NCI-H1694 treated with DMSO at 0.1 percent for 48 hours (cell line): Measurements from ENCODE around the gene PLSCR3.
"Not testable (repeated sequence)": the region's sequence is repeated elsewhere in the genome, so short reads cannot be mapped to it uniquely, and the experiment has no call there.

ENCODE experiments used
- DNase-seq: peaks from one replicate; lab custom pipeline; 2025; lab: John Stamatoyannopoulos, UW

PLSCR3 gene

DNA sequence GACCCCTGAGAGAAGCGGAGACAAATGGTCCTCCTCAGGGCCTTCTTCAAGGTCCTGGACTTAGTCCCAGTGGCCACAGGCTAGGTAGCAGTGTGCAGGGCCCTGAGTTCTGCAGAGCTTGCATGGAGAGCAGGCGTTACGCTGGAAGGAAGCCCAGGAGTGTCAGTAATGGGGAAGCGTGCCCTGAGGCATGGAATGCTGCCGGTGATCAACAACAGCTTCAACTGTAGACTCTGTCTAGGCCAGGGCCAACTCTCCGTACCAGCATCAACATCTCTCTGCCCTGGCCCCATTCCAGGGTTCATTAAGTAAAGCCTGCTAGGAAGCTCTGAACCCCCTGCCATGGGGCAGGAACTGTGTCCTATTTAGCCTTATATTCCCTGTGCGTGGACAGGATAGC, 14.0 kb downstream of the PLSCR3 start:
- DNase-seq: peak; percentile 8

DNA sequence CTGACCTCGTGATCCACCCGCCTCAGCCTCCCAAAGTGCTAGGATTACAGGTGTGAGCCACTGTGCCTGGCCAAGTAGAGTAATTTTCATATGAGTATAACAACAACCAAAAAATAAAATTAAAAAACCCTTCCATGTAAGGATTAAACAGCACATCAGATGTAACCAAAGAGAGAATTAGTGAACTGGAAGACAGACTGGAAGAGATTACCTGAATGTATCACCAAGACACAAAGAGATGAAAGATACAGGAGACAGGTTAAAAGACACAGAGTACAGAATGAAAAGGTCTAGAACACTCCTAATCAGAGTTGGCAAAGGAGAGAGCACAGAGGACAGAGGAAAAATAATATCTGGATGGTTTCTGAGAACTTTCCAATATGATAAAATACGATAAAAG, 15.2 kb downstream of the PLSCR3 start:
- no peak for DNase-seq

DNA sequence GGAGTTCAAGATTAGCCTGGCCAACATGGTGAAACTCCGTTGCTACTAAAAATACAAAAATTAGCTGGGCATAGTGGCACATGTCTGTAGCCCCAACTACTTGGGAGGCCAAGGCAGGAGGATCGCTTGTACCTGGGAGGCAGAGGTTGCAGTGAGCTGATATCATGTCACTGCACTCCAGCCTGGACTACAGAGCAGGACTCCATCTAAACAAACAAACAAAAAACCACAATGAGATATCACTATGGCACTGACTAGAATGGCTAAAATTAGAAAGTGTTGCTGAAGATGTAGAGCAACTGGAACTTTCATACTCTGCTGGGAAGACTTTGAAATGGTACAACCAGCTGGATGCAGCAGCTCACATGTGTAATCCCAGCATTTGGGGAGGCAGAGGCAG, 20.0 kb downstream of the PLSCR3 start:
- no peak for DNase-seq

DNA sequence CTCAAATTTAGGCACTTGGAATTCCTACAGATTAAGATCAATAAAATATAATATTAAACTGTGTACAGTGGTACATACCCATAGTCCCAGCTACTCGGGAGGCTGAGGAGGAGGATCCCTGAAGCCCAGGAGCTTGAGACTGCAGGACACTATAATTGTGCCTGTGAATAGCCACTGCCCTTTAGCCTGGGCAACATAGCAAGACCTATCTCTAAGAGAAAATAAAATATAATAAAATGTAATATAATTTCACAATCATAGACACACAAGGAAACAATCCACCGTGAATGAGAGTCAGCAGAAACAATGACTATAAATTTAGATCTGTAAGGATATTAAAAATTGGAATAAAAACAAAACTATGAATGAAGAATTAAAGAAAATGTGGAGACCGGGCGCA, 23.5 kb downstream of the PLSCR3 start:
- DNase-seq: no peak

DNA sequence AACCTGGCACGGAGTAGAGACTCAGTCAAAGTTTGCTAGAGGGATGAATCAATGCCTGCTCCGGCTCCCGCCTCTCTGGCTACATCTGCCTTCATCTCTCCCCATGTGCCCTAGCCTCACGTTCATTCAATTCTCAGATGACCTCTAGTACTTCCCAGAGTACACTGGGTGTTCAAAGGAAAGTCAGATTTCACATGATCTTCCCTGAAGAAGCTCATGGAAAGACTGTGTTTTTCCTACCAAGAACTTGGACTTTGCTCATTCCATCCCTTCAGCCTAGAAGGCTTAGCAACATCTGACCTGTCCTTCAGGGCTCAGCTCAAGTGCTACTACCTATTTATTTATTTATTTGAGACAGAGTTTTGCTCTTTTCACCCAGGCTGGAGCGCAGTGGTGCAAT, 24.5 kb downstream of the PLSCR3 start:
- DNase-seq: no peak

DNA sequence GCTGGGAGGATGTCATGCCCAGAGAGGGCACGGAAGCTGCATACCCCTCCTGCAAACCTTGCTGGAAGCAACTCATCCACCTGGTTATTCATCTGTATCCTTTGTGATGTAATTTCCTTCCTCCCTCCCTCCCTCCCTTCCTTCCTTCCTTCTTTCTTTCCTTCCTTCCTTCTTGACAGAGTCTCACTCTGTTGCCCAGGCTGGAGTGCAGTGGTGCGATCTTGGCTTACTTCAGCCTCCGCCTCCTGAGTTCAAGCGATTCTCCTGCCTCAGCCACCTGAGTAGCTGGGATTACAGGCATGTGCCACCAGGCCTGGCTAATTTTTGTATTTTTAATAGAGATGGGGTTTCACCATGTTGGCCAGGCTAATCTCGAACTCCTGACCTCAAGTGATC, 25.7 kb downstream of the PLSCR3 start:
- not testable (repeated sequence) for DNase-seq

DNA sequence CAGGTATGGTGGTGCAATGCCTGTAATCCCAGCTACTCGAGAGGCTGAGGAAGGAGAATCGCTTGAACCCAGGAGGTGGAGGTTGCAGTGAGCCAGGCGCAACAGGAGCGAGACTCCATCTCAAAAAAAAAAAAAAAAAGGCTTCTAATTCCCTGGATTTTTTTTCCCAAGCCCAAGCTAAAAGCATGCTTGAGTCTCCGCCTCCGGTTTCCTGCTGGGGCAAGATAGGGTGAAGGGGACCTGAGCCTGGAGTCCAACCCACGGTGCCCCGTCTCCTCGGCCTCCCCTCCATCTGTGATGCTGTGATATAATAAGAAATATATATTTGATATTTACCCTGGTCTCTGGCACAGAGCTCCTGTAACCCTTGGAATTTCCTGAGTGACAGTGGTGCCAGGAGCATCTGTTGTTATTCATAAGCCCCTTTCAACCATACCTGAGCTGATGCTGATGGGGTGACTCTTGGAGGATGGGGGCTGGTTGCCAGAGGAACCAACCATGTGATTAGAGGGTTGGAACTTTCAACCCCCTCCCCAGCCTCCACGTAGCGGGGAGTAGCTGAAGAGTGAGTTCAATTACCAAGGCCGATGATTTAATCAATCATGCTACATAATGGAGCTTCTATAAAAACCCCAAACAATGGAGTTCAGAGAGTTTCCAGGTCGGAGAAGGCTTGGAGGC, 26.3 kb downstream of the PLSCR3 start:
- no peak for DNase-seq

DNA sequence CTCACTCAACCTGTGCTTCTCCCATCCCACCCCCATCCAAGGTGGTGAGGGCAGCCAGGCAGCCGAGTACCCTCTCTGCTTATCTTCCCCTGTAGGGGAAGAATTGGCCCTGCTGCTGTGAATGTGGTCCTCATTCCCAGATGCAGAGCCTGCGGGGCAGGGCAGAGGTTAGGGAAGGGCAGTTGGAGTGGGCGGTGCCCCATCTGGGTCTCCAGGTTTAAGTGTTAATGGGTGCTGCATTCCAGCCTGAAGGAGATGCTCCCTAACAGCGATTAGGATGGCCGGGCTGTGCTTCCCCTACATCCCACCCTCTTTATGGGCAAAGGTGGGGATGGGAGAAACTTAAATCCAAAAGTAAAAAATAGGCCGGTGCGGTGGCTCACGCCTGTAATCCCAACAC, 27.2 kb downstream of the PLSCR3 start:
- no peak for DNase-seq

DNA sequence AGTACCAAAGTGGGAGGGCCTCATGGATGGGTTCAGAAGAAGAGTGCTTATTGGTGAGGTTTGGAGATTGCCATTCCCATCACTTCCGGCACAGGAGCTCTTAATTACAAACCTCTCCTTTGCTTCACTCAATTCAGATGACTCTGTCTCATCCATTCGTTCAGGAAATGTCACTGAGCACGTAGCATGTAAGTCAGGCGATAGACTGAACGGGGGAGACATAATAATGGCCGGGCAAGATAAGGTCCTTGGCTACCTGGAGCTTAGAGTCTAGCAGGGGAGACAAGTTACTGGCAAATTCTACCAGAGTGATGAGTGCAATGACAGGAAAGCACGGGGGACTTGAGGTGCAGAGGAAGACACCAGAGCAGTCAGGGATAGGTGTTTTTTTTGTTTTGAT, 28.4 kb downstream of the PLSCR3 start:
- not testable (repeated sequence) for DNase-seq

DNA sequence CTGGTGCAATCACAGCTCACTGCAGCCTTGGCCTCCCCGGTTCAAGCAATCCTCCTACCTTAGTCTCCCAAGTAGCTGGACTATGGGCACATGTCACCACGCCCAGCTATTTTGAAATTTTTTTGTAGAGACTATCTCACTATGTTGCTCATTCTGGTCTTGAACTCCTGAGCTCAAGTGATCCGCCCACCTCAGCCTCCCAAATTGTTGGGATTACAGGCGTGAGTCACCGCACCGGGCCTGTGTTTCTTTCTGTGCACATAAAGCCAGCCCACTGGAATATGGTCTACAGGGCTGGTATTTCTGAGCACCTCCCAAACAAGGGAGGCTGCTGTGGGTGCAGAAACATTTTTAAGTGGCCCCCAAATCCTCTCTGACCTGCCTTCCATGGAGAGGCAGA, 31.0 kb downstream of the PLSCR3 start:
- DNase-seq: no peak

DNA sequence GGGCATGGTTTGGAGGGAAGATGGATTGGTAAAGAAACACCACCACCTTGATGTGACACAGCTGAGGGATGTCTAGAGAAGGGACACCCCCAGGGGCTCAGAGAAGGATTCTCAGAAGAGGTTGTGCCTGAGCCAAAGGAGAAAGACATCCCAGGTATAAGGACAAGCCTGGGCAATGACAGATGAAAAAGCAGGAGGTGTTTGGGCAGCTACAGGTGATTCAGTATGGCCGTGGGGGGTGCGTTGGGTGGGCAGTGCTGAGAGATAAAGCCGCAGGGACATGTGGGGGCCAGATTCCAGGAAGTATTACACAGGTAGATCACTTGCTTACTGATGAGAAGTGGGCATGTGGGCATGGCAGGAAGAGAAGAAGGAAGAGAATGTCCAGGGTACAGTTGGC, 32.4 kb downstream of the PLSCR3 start:
- no peak for DNase-seq

DNA sequence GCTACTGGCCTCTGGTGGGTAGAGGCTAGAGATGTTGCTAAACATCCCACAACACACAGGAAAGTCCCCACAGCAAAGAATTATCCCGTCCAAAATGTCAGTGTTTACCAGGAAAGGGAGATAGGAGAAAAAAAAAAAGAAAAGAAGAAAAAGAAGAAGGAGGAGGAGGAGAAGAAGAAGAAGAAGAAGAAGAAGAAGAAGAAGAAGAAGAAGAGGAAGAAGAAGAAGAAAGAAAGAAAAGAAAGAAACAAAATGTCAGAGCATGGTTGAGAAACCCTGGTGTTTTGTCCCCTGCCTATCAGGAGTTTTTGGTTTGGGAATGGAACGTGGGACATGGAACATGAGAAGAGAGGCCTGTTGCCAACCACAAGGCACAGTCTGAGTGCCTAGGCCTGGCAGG, 36.9 kb downstream of the PLSCR3 start:
- no peak for DNase-seq

DNA sequence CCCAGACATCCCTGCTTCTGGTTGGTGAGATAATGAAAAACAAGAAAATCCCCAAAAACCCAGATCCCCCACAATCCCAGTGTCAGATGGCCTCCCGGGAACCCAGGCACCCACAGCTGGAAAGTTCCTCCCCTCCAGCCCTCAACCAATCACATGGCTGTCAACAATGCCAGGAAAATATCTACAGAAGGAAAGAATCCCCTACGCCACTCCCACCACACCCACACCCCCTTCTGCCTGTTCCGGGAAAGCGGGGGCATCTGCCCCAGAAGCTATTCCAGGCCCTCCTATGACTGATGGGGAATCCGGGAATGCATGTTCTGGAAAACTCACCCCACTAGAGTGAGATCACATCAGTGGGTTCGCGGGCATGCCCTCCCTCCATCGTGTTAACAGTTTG, 37.6 kb downstream of the PLSCR3 start:
- no peak for DNase-seq

DNA sequence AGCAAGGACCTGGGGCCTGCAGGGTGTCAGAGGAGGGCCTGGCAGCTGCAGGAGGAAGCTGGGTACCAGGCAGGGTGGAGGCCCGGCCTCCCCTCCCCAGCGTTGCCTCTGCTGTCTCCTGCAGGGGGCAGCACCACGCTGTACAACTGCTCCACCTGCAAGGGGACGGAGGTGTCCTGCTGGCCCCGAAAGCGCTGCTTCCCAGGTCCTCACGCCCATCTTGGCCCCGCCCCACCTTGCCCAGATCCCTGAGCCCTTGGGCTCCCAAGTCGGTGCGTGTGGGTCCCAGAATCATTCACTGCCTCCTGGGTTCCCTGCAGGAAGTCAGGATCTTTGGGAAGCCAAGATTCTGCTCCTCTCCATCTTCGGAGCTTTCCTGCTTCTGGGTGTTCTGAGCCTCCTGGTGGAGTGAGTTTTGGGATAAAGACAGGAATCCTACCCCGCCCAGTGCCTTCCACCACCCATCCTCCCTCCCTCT, 38.2 kb downstream of the PLSCR3 start:
- DNase-seq: peak; percentile 56

DNA sequence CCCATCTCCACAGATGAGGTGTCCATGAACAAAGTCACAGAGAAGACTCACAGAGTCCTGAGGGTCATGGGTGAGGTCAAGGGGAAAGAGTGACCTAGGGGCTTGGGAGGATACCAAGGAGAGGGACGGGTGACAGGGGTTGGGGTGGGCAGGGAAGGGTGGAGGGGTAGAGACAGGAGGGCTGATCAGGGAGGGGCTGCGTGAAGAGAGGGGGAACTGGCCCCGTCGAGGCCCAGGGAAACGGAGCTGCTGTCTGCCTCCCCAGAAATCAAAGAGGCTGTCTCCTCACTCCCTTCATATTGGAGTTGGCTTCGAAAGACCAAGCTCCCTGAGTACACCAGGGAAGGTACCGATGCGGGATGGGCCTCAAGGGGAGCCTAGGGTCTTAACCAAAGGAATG, 38.8 kb downstream of the PLSCR3 start:
- no peak for DNase-seq

DNA sequence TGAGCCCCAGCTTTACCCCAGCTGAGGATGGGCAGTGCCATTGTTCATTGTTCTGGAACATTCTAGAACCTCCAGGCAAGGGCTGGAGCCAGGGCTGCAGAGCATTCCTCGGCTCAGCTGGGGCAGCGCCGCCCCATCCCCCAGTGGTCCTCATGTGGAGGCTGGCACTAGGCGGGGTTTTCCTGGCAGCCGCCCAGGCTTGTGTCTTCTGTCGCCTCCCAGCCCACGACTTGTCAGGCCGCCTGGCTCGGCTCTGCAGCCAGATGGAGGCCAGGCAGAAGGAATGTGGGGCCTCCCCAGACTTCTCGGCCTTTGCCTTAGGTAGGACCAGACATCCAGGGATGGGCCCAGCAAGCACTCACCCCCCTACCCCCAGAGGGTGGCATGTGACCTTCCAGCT, 39.3 kb downstream of the PLSCR3 start, which contains the start of gene TMEM95:
Gene TMEM95 (plus strand): TSS at position 104 of the 400 bp plus-strand sequence. CDS start 49 bp downstream, at position 153.
- DNase-seq: peak; percentile 44

DNA sequence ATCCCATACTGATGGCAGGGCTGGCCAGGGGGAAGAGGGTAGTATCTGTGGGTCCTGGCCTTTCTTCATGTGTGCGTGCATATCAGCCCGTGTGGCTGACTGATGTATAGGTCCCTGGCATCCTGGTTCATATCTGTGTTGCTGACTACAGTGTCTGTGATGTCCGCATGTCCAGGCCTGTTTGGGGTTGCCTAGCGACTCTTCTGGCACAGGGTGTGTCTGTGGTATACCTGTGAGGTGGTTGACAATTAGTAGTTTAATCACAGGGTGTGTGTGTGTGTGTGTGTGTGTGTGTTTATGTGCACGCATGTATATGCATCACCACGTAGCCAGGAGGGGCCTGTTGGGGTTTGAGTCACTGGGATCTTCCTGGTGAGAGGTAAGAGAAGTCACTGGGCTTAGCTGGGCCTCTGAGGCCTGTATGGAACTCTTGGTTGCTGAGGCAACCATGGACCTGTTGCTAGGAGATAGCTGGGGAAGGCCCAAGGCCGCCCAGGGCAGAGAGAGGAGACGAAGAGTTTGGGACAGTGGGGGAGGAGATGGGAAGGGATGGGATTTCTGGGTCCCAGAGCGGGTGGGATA, 40.0 kb downstream of the PLSCR3 start:
- no peak for DNase-seq

DNA sequence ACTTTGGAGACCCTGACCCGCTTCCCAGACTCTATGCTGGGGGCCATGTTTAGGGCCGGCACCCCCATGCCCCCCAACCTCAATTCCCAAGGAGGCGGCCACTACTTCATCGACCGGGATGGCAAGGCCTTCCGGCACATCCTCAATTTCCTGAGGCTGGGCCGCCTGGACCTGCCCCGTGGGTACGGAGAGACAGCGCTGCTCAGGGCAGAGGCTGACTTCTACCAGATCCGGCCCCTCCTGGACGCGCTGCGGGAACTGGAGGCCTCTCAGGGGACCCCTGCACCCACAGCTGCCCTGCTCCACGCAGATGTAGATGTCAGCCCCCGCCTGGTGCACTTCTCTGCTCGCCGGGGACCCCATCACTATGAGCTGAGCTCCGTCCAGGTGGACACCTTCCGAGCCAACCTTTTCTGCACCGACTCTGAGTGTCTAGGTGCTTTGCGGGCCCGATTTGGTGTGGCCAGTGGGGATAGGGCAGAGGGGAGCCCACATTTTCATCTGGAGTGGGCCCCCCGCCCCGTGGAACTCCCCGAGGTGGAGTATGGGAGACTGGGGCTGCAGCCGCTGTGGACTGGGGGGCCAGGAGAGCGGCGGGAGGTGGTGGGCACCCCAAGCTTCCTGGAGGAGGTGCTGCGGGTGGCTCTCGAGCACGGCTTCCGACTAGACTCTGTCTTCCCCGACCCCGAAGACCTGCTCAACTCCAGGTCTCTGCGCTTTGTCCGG, 41.3 kb downstream of the PLSCR3 start:
- DNase-seq: no peak

DNA sequence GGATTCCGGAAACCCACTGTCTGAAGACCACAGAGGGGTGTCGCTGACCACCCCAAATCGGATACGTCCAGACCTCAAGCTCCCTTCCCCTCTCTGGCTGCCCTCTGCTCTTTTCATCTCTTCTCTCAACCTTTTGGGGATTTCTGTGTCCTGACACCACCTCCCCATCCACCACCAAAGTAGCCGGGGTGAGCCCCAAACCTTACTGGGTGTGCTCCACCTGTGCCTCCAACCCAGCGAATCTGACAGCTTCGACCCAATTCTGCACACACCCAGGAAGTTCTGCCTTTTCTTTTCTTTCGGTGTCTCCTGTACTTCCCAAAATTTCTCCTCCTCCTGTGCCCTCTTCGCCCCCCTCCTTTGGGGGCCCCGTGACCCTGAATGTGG, 41.8 kb downstream of the PLSCR3 start:
- DNase-seq: no peak

DNA sequence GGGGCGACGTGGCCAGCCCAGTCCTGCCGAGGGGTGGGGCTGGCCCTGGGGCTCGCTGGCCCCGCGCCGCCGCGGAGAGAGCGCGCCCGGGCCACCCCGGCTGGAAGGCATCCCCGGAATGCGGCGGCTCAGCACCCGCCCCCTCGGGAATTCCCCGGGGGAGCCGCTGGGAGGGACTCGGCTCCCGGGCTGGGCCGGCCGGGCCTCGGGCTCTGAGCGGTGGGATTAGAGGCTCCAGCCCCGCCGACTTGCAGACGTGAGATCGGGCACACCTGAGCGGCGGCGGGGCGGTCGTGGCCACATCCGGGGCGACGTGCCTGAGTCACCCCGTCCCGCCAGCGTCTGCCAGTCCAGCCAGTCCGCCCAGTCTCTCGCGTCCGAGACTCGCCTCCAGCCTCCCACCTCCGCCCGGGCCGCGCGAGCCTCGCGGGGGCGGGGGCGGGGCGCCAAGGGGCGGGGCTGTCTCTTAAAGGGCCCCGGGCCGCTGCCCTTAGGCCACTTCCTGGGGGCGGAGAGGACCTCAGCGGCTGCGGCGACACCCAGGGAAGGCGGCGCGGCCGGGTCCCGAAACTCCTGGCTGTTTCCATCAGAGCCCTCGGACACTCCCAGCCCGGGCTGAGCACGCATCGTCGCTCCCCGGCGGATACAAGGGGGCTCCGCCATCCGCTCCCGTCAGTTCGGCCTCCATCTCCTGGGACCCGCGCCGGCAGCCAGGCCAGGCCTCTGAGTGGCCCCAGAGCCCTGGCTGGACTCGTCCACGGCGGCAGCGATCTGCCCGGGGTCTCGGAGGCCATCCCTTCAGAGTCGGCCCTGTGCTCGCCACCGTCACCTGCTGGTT, 42.4 kb downstream of the PLSCR3 start, which contains the start of gene KCTD11:
Gene KCTD11 (plus strand): TSS at position 498 of the 838 bp plus-strand sequence.
- DNase-seq: no peak

DNA sequence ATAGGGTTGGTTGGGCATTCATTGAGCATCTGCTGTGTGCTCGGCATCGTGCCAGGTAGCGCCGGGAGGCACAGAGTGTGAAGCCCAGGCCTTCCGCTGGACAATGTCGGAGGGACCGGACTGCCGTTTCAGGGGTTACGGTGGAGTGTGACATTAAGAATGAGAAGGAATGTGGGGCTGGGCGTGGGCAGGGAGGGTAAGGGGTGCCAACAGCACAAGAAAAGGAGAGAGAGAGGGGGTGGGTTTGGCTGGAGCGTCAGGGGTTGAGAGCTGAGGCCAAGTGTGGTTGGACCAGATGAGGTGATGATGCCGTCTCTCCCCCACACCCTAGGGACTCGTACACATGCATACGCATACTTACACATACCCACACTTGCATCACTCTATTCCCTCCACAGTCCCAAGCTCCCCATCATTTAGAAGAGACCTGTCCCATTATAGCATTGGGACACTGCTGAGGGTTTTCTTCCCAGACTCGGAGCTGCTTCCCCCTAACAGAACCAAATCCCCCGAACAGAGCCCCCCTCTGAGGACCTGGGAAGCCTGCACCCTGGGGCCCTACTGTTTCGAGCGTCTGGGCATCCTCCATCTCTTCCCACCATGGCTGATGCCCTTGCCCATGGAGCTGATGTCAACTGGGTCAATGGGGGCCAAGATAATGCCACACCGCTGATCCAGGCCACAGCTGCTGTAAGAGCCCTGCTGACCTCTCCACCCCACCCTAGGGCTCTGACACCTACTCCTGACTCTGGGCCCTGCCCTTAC, 45.7 kb downstream of the PLSCR3 start:
- no peak for DNase-seq
